RPMI7951 (cell line): Measurements from ENCODE around the gene PHGDH. TPM values are rescaled to one million over a fixed set of nuclear protein-coding genes. Genes with fewer than 3 reads are reported as not detected.
"Not testable (repeated sequence)": the region's sequence is repeated elsewhere in the genome, so short reads cannot be mapped to it uniquely, and the experiment has no call there.

Experiments
- DNase-seq: peaks from one replicate; pipeline ENCODE4 v3.0.0-alpha.2; 2012; ENCODE audit warnings: low read depth
- total RNA-seq: library from RNA; depleted of rRNA; stranded (reverse); fragments of >200 nt; shearing (Covaris generic); gene quantifications from 2 replicates; pipeline ENCODE4 v1.2.3, GENCODE V29; 2014

PHGDH gene
- total RNA-seq, 1 experiment from 2014 or later, result 46.1 TPM

GRCh38 chr1:119697598-119697997 is 14.1 kb upstream of the PHGDH start:
- no peak for DNase-seq

GRCh38 chr1:119700326-119700725 is 11.4 kb upstream of the PHGDH start:
- DNase-seq, result no peak

GRCh38 chr1:119701659-119702058 is 10.1 kb upstream of the PHGDH start:
- DNase-seq, result no peak

GRCh38 chr1:119702384-119702783 is 9.3 kb upstream of the PHGDH start:
- DNase-seq, result peak; percentile 92

- DNase-seq, result peak; percentile 86
These were observed 7.9 kb upstream of the PHGDH start for GRCh38 chr1:119703666-119704450.

- DNase-seq, result not testable (repeated sequence)
These were observed 5.1 kb upstream of the PHGDH start for GRCh38 chr1:119706599-119706998.

GRCh38 chr1:119711356-119711803 is 354 bp upstream of the PHGDH start:
- DNase-seq, result not testable (repeated sequence)

GRCh38 chr1:119712342-119713038 is 756 bp downstream of the PHGDH start:
- DNase-seq, result peak; percentile 79

- DNase-seq, result no peak
These were observed 1.5 kb downstream of the PHGDH start for GRCh38 chr1:119713039-119713748.

GRCh38 chr1:119713749-119714456 is 2.2 kb downstream of the PHGDH start:
- no peak for DNase-seq

GRCh38 chr1:119714583-119714982 is 2.8 kb downstream of the PHGDH start:
- no peak for DNase-seq

GRCh38 chr1:119715542-119715941 is 3.8 kb downstream of the PHGDH start:
- no peak for DNase-seq

- no peak for DNase-seq
These were observed 6.7 kb downstream of the PHGDH start for GRCh38 chr1:119718409-119718808.

- DNase-seq, result no peak
These were observed 7.2 kb downstream of the PHGDH start for GRCh38 chr1:119718972-119719371.

GRCh38 chr1:119720866-119721440 is 9.2 kb downstream of the PHGDH start:
- DNase-seq, result no peak

- no peak for DNase-seq
These were observed 10.2 kb downstream of the PHGDH start for GRCh38 chr1:119721896-119722295.

GRCh38 chr1:119724611-119725218 is 13.0 kb downstream of the PHGDH start:
- no peak for DNase-seq

GRCh38 chr1:119725626-119726025 is 13.9 kb downstream of the PHGDH start:
- DNase-seq, result no peak

GRCh38 chr1:119727991-119728390 is 16.3 kb downstream of the PHGDH start:
- DNase-seq, result no peak

- DNase-seq, result no peak
These were observed 17.3 kb downstream of the PHGDH start for GRCh38 chr1:119729044-119729443.

GRCh38 chr1:119731060-119731459 is 19.3 kb downstream of the PHGDH start:
- no peak for DNase-seq
